HepG2 (cell line): ENCODE data around the gene LDB2. TPM values are rescaled to one million over a fixed set of nuclear protein-coding genes. Genes with fewer than 3 reads are reported as not detected.

Experiments
- ATAC-seq: fragments of 200-7000 bp; cut with Tn5 transposase; 3 replicates; pipeline ENCODE4 v1.9.1; 2020; ENCODE audit warnings: mild to moderate bottlenecking, moderate library complexity
- BruUV-seq: library from RNA; stranded (reverse); fragments of 400-500 nt; replicated peaks from 2 replicates; lab custom pipeline; 2021; lab: Mats Ljungman, UMichigan
- CTCF ChIA-PET: fragments of 300-600 bp; formaldehyde crosslinking; extraction: SDS; loops from one replicate; lab custom pipeline; 2021; ENCODE audit warnings: low total read pairs, inconsistent platforms, low intra/inter-chr PET ratio; lab: Yijun Ruan, JAX
- POLR2A ChIA-PET: fragments of 350-600 bp; sonication (Branson Sonifier 250); formaldehyde crosslinking; loops from one replicate; lab custom pipeline; 2020; ENCODE audit warnings: antibody characterized with exemption, inconsistent platforms; lab: Yijun Ruan, JAX
- DNase-seq: peaks from one replicate; pipeline ENCODE4 v3.0.0-alpha.2; 2015; ENCODE audit warnings: low spot score
- FAIRE-seq: peaks from 3 replicates; lab custom pipeline; 2011; peaks lifted over from hg19 to GRCh38; lab: Jason Lieb, UNC
- H2AFZ ChIP-seq: one replicate; pipeline ENCODE4 v1.6.1; 2011; ENCODE audit warnings: low read length, inconsistent platforms
- H3K27ac ChIP-seq: fragments of 300-600 bp; 3 replicates; pipeline ENCODE4 v1.8.0; 2011; ENCODE audit warnings: mixed run types, mild to moderate bottlenecking, mixed read lengths, low read length, inconsistent platforms; ENCODE audit not compliant: insufficient read depth; ENCODE audit errors: extremely low read length
- H3K27me3 ChIP-seq, 2 experiments: fragments of 200-600 bp in 1 of 2; 2 replicates in 1 of 2; 3 replicates in 1 of 2; pipeline versions ENCODE4 v1.6.0 to v1.8.0; 2011; ENCODE audit warnings: low read length in 2 of 2, mild to moderate bottlenecking in 2 of 2, moderate library complexity in 2 of 2, inconsistent platforms in 1 of 2; ENCODE audit not compliant: insufficient read depth in 2 of 2, control insufficient read depth in 1 of 2
- H3K36me3 ChIP-seq, 2 experiments: fragments of 200-600 bp in 1 of 2; replicated peaks in 1 of 2; 2 replicates in 1 of 2; 3 replicates in 1 of 2; pipeline versions ENCODE4 v1.5.1 to v1.8.0; 2011; ENCODE audit warnings: low read length in 2 of 2, inconsistent platforms in 1 of 2; ENCODE audit not compliant: insufficient read depth in 2 of 2, control insufficient read depth in 1 of 2
- H3K4me1 ChIP-seq: 2 replicates; pipeline ENCODE4 v1.5.1; 2012; ENCODE audit warnings: low read length, inconsistent platforms; ENCODE audit not compliant: insufficient read depth
- H3K4me2 ChIP-seq: 2 replicates; pipeline ENCODE4 v1.6.0; 2011; ENCODE audit warnings: low read depth, low read length, inconsistent platforms
- H3K4me3 ChIP-seq, 3 experiments: fragments of 200-600 bp in 1 of 3; sonication (generic), shearing (Covaris generic) in 1 of 3; replicated peaks in 1 of 3; 2 replicates each; pipeline ENCODE4 v1.5.1; 2011 to 2016; ENCODE audit warnings: low read length in 3 of 3, inconsistent platforms in 2 of 3, low read depth in 2 of 3, mild to moderate bottlenecking in 2 of 3, control low read depth in 1 of 3, mixed read lengths in 1 of 3; ENCODE audit not compliant: insufficient read depth in 1 of 3
- H3K79me2 ChIP-seq: one replicate; pipeline ENCODE4 v1.6.1; 2011; ENCODE audit warnings: low read length, inconsistent platforms; ENCODE audit not compliant: insufficient read depth
- H3K9ac ChIP-seq: 2 replicates; pipeline ENCODE4 v1.6.0; 2011; ENCODE audit warnings: mild to moderate bottlenecking, low read depth, low read length, inconsistent platforms; ENCODE audit not compliant: insufficient read depth
- H3K9me3 ChIP-seq: 2 replicates; pipeline ENCODE4 v1.5.1; 2012; ENCODE audit warnings: mild to moderate bottlenecking, low read length
- H4K20me1 ChIP-seq: 2 replicates; pipeline ENCODE4 v1.6.0; 2011; ENCODE audit warnings: inconsistent platforms, mild to moderate bottlenecking, low read length, moderate library complexity; ENCODE audit not compliant: insufficient read depth
- KDM4B ChIP-seq: sonication (generic); formaldehyde crosslinking; IDR thresholded peaks from 2 replicates; pipeline ENCODE4 v1.4.0; 2020; ENCODE audit warnings: missing genetic modification reagents
- RXRB ChIP-seq: IDR thresholded peaks from 2 replicates; pipeline ENCODE4 v1.6.1; 2016; ENCODE audit warnings: borderline replicate concordance, missing genetic modification reagents, missing compliant biosample characterization
- SIX4 ChIP-seq: sonication (generic); formaldehyde crosslinking; IDR thresholded peaks from 2 replicates; pipeline ENCODE4 v1.4.0; 2020; ENCODE audit warnings: missing genetic modification reagents
- SRY ChIP-seq: sonication (generic); formaldehyde crosslinking; IDR thresholded peaks from 2 replicates; pipeline ENCODE4 v1.8.0; 2022; ENCODE audit warnings: mild to moderate bottlenecking, missing genetic modification reagents
- TOPORS ChIP-seq: sonication (generic); formaldehyde crosslinking; IDR thresholded peaks from 2 replicates; pipeline ENCODE4 v1.8.0; 2023; ENCODE audit warnings: mild to moderate bottlenecking, missing genetic modification reagents
- ZNF274 ChIP-seq: sonication (generic); formaldehyde crosslinking; IDR thresholded peaks from 2 replicates; pipeline ENCODE4 v1.5.1; 2020; ENCODE audit warnings: mild to moderate bottlenecking, missing genetic modification reagents
- ZNF678 ChIP-seq: sonication (generic); formaldehyde crosslinking; IDR thresholded peaks from 2 replicates; pipeline ENCODE4 v1.4.0; 2020; ENCODE audit warnings: mild to moderate bottlenecking, missing genetic modification reagents
- WGBS: methylation state at CpG from one replicate; pipeline ENCODE4 v1.1.6; 2017; ENCODE audit warnings: low lambda C conversion rate; 5-methylcytosine and 5-hydroxymethylcytosine counted together
- in situ Hi-C: cut with HindIII; loops from 2 replicates; pipeline ENCODE4 v1.10.0; 2017; ENCODE audit warnings: low pct_unique_long_range_greater_than_20kb; ENCODE audit not compliant: extremely low pct_ligation_motif_present
- intact Hi-C: fragments of 100-400 bp; cut with micrococcal nuclease; formaldehyde crosslinking; loops from one replicate; pipeline ENCODE4 v1.10.0; 2022; ENCODE audit not compliant: unreplicated experiment
- polyA plus RNA-seq, 8 experiments: library from polyadenylated mRNA; depleted of rRNA in 3 of 8; stranded (reverse) in 7 of 8; unstranded in 1 of 8; fragments of >200 nt; fragmentation: Illumina TruSeq in 4 of 8; extraction: Trizol in 4 of 8; gene quantifications; 2 replicates each; pipeline versions ENCODE4 v1.2.1 to v1.2.3, GENCODE V29; 2011 to 2016; ENCODE audit warnings: low read depth in 4 of 8, missing spikeins in 1 of 8, mixed read lengths in 1 of 8; ENCODE audit not compliant: insufficient read depth in 1 of 8
- total RNA-seq, 5 experiments: library from RNA; depleted of rRNA; stranded (reverse); fragments of >200 nt; fragmentation: Illumina TruSeq; extraction: Trizol; gene quantifications; 2 replicates each; pipeline ENCODE4 v1.2.3, GENCODE V29; 2016; ENCODE audit warnings: low read depth in 1 of 5
- TF ChIP-seq, protein P1 (sequence below): sonication (generic); formaldehyde crosslinking; IDR thresholded peaks from 2 replicates; pipeline ENCODE4 v1.5.0; 2020; ENCODE audit warnings: mild to moderate bottlenecking, missing genetic modification reagents, borderline replicate concordance
- TF ChIP-seq, protein P2 (sequence below): sonication (generic); formaldehyde crosslinking; IDR thresholded peaks from 2 replicates; pipeline ENCODE4 v1.5.0; 2020; ENCODE audit warnings: missing genetic modification reagents, mild to moderate bottlenecking, borderline replicate concordance
- TF ChIP-seq, protein P3 (sequence below): sonication (generic); formaldehyde crosslinking; conservative IDR thresholded peaks from 2 replicates; pipeline ENCODE4 v1.8.0; 2022; ENCODE audit warnings: low read depth, missing genetic modification reagents

LDB2 gene
- total and polyA plus RNA-seq, 2 of the 13 experiments (the other 11 are each of a cell fraction or from before 2014, with no cell fraction given), result not detected

DNA sequence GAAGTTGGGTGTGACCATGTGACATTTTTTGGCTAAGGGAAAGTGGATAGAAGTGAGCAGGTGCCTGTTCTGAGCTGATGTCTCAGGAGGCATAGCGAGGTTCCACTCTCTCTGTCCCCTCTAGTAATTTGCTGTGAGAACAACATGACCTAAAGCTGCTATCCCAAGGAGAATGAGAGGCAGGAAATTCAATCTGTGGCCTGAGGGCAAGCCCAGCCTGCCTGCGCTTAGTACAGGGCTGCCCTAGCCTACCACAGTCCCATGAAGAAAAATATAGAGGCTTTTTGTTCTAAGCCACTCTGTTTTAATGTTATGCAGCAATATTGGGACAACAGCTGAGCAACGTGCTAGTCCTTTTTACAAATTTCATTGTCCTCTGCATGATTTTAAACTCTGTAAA is 193.1 kb downstream of the LDB2 start:
- BruUV-seq, result no TSS peak
- in situ Hi-C loops (no loop called here), intact Hi-C loops (no loop called here)
- POLR2A ChIA-PET, result no interaction called here
- TF ChIP-seq ZNF274 (CRISPR knock-in tag) (no peak), KDM4B (no peak), TOPORS (CRISPR knock-in tag) (no peak), SRY (CRISPR knock-in tag) (no peak), SIX4 (CRISPR knock-in tag) (no peak), ZNF678 (CRISPR knock-in tag) (no peak), RXRB (CRISPR knock-in tag) (no peak)
- TF ChIP-seq, protein P1, sequence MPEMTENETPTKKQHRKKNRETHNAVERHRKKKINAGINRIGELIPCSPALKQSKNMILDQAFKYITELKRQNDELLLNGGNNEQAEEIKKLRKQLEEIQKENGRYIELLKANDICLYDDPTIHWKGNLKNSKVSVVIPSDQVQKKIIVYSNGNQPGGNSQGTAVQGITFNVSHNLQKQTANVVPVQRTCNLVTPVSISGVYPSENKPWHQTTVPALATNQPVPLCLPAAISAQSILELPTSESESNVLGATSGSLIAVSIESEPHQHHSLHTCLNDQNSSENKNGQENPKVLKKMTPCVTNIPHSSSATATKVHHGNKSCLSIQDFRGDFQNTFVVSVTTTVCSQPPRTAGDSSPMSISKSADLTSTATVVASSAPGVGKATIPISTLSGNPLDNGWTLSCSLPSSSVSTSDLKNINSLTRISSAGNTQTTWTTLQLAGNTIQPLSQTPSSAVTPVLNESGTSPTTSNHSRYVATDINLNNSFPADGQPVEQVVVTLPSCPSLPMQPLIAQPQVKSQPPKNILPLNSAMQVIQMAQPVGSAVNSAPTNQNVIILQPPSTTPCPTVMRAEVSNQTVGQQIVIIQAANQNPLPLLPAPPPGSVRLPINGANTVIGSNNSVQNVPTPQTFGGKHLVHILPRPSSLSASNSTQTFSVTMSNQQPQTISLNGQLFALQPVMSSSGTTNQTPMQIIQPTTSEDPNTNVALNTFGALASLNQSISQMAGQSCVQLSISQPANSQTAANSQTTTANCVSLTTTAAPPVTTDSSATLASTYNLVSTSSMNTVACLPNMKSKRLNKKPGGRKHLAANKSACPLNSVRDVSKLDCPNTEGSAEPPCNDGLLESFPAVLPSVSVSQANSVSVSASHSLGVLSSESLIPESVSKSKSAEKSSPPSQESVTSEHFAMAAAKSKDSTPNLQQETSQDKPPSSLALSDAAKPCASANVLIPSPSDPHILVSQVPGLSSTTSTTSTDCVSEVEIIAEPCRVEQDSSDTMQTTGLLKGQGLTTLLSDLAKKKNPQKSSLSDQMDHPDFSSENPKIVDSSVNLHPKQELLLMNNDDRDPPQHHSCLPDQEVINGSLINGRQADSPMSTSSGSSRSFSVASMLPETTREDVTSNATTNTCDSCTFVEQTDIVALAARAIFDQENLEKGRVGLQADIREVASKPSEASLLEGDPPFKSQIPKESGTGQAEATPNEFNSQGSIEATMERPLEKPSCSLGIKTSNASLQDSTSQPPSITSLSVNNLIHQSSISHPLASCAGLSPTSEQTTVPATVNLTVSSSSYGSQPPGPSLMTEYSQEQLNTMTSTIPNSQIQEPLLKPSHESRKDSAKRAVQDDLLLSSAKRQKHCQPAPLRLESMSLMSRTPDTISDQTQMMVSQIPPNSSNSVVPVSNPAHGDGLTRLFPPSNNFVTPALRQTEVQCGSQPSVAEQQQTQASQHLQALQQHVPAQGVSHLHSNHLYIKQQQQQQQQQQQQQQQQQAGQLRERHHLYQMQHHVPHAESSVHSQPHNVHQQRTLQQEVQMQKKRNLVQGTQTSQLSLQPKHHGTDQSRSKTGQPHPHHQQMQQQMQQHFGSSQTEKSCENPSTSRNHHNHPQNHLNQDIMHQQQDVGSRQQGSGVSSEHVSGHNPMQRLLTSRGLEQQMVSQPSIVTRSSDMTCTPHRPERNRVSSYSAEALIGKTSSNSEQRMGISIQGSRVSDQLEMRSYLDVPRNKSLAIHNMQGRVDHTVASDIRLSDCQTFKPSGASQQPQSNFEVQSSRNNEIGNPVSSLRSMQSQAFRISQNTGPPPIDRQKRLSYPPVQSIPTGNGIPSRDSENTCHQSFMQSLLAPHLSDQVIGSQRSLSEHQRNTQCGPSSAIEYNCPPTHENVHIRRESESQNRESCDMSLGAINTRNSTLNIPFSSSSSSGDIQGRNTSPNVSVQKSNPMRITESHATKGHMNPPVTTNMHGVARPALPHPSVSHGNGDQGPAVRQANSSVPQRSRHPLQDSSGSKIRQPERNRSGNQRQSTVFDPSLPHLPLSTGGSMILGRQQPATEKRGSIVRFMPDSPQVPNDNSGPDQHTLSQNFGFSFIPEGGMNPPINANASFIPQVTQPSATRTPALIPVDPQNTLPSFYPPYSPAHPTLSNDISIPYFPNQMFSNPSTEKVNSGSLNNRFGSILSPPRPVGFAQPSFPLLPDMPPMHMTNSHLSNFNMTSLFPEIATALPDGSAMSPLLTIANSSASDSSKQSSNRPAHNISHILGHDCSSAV (CRISPR knock-in tag), result no peak
- TF ChIP-seq, protein P2, sequence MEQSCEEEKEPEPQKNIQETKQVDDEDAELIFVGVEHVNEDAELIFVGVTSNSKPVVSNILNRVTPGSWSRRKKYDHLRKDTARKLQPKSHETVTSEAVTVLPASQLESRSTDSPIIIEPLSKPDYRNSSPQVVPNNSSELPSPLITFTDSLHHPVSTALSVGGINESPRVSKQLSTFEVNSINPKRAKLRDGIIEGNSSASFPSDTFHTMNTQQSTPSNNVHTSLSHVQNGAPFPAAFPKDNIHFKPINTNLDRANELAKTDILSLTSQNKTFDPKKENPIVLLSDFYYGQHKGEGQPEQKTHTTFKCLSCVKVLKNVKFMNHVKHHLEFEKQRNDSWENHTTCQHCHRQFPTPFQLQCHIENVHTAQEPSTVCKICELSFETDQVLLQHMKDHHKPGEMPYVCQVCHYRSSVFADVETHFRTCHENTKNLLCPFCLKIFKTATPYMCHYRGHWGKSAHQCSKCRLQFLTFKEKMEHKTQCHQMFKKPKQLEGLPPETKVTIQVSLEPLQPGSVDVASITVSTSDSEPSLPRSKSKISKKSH, result no peak
- TF ChIP-seq, protein P3, sequence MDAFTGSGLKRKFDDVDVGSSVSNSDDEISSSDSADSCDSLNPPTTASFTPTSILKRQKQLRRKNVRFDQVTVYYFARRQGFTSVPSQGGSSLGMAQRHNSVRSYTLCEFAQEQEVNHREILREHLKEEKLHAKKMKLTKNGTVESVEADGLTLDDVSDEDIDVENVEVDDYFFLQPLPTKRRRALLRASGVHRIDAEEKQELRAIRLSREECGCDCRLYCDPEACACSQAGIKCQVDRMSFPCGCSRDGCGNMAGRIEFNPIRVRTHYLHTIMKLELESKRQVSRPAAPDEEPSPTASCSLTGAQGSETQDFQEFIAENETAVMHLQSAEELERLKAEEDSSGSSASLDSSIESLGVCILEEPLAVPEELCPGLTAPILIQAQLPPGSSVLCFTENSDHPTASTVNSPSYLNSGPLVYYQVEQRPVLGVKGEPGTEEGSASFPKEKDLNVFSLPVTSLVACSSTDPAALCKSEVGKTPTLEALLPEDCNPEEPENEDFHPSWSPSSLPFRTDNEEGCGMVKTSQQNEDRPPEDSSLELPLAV (CRISPR knock-in tag), result no peak
- no peaks in the 10 kb centered on the region for H3K36me3 ChIP-seq
- no peaks in the 10 kb centered on the region for H4K20me1 ChIP-seq
- no peak overlapping the region for H3K9ac ChIP-seq
- no peaks in the 10 kb centered on the region; a peak in 1 of 5 replicates for H3K27me3 ChIP-seq
- no peaks in the 10 kb centered on the region for H3K79me2 ChIP-seq
- H3K4me1 ChIP-seq, result no peaks in the 10 kb centered on the region
- WGBS, result 0% methylated on average over 3 of the region's 3 CpGs
- no peaks in the 10 kb centered on the region for H3K9me3 ChIP-seq
- ATAC-seq (no peak), DNase-seq (no peak), FAIRE-seq (no peak)
- no peak overlapping the region for H2AFZ ChIP-seq
- H3K27ac ChIP-seq, result no peak overlapping the region
- no peak overlapping the region for H3K4me3 ChIP-seq
- CTCF ChIA-PET, result no interaction called here
- no peak overlapping the region for H3K4me2 ChIP-seq
